Endothelial cell of umbilical vein (primary cell): ENCODE results near the gene ZNF423. TPM values are rescaled to one million over a fixed set of nuclear protein-coding genes. Genes with fewer than 3 reads are reported as not detected.

ENCODE experiments used
- BruUV-seq: library from RNA; stranded (reverse); fragments of 400-500 nt; replicated peaks from 2 replicates; lab custom pipeline; 2021; lab: Mats Ljungman, UMichigan
- CTCF ChIA-PET: fragments of 300-600, 350-600 bp; sonication (Branson Sonifier 250); formaldehyde crosslinking; loops from one replicate; lab custom pipeline; 2021; ENCODE audit warnings: antibody characterized with exemption, inconsistent platforms; lab: Charles Lee
- POLR2A ChIA-PET: fragments of 300-600, 350-600 bp; sonication (Branson Sonifier 250); formaldehyde crosslinking; loops from one replicate; lab custom pipeline; 2021; ENCODE audit warnings: antibody characterized with exemption, inconsistent platforms; lab: Charles Lee
- DNase-seq: peaks from one replicate; pipeline ENCODE4 v3.0.0-alpha.2; 2011; ENCODE audit warnings: low read depth, low spot score
- FAIRE-seq: peaks from 2 replicates; lab custom pipeline; 2011; peaks lifted over from hg19 to GRCh38; lab: Jason Lieb, UNC
- H2AFZ ChIP-seq: 2 replicates; pipeline ENCODE4 v1.6.0; 2012; ENCODE audit warnings: low read depth, low read length, control low read depth, inconsistent platforms
- H3K27ac ChIP-seq: 2 replicates; pipeline ENCODE4 v1.5.1; 2011; ENCODE audit warnings: low read depth, mild to moderate bottlenecking, control low read depth, low read length, moderate library complexity; ENCODE audit not compliant: insufficient read depth
- H3K27me3 ChIP-seq, 2 experiments: 2 replicates each; pipeline versions ENCODE4 v1.6.0 to v1.6.1; 2011; ENCODE audit warnings: low read length in 2 of 2, mixed read lengths in 1 of 2; ENCODE audit not compliant: control insufficient read depth in 2 of 2, insufficient read depth in 2 of 2
- H3K36me3 ChIP-seq, 2 experiments: 2 replicates in 1 of 2; 3 replicates in 1 of 2; pipeline ENCODE4 v1.5.1; 2011; ENCODE audit warnings: low read length in 2 of 2, mild to moderate bottlenecking in 1 of 2, moderate library complexity in 1 of 2; ENCODE audit not compliant: control insufficient read depth in 2 of 2, insufficient read depth in 2 of 2; ENCODE audit errors: extremely low read depth in 1 of 2
- H3K4me1 ChIP-seq: 3 replicates; pipeline ENCODE4 v1.5.1; 2011; ENCODE audit warnings: mild to moderate bottlenecking, low read length; ENCODE audit not compliant: control insufficient read depth, insufficient read depth; ENCODE audit errors: extremely low read depth
- H3K4me2 ChIP-seq: 2 replicates; pipeline ENCODE4 v1.6.1; 2011; ENCODE audit warnings: low read length, control low read depth, mixed read lengths; ENCODE audit not compliant: insufficient read depth
- H3K4me3 ChIP-seq, 3 experiments: fragments of 200-600 bp in 1 of 3; sonication (generic), shearing (Covaris generic) in 1 of 3; replicated peaks in 1 of 3; 2 replicates each; pipeline ENCODE4 v1.5.1; 2011 to 2016; ENCODE audit warnings: control low read depth in 3 of 3, low read length in 3 of 3, mild to moderate bottlenecking in 2 of 3, inconsistent platforms in 1 of 3, low read depth in 1 of 3, moderate library complexity in 1 of 3; ENCODE audit not compliant: insufficient read depth in 1 of 3
- H3K79me2 ChIP-seq: 2 replicates; pipeline ENCODE4 v1.6.0; 2012; ENCODE audit warnings: low read length, inconsistent platforms; ENCODE audit not compliant: control insufficient read depth, insufficient read depth
- H3K9ac ChIP-seq: replicated peaks from 2 replicates; pipeline ENCODE3; 2011; ENCODE audit warnings: low read length, control low read depth; ENCODE audit not compliant: insufficient read depth; ENCODE audit errors: extremely low read depth
- H3K9me1 ChIP-seq: replicated peaks from 3 replicates; pipeline ENCODE4 v1.6.0; 2011; ENCODE audit warnings: mild to moderate bottlenecking, low read length; ENCODE audit not compliant: control insufficient read depth, insufficient read depth; ENCODE audit errors: extremely low read depth
- H3K9me3 ChIP-seq: replicated peaks from 2 replicates; pipeline ENCODE4 v1.5.1; 2012; ENCODE audit warnings: low read length, inconsistent platforms; ENCODE audit not compliant: control insufficient read depth, insufficient read depth
- H4K20me1 ChIP-seq: replicated peaks from 2 replicates; pipeline ENCODE3; 2011; ENCODE audit warnings: mild to moderate bottlenecking, low read length; ENCODE audit not compliant: control insufficient read depth, insufficient read depth; ENCODE audit errors: extremely low read depth
- CTCF ChIP-seq, 2 donors: IDR thresholded peaks; 1 replicate in 1 of 2; 2 replicates in 1 of 2; pipeline ENCODE4 v1.5.1; 2011; ENCODE audit warnings: low read length in 2 of 2, mild to moderate bottlenecking in 2 of 2, moderate library complexity in 2 of 2, control low read depth in 1 of 2, inconsistent platforms in 1 of 2, low read depth in 1 of 2; ENCODE audit not compliant: insufficient read depth in 1 of 2; ENCODE audit errors: extremely low read depth in 1 of 2
- EZH2 ChIP-seq: IDR thresholded peaks from 2 replicates; pipeline ENCODE4 v1.6.1; 2012; ENCODE audit warnings: borderline replicate concordance, low read depth, mild to moderate bottlenecking, moderate library complexity, low read length, inconsistent platforms; ENCODE audit not compliant: severe bottlenecking
- FOS ChIP-seq: IDR thresholded peaks from 2 replicates; pipeline ENCODE4 v1.6.1; 2011; ENCODE audit warnings: mild to moderate bottlenecking, low read length, moderate library complexity, borderline replicate concordance; ENCODE audit not compliant: insufficient read depth
- GATA2 ChIP-seq: IDR thresholded peaks from 2 replicates; pipeline ENCODE4 v1.7.0; 2011; ENCODE audit warnings: low read depth, mild to moderate bottlenecking, moderate library complexity, mixed read lengths, low read length; ENCODE audit not compliant: insufficient read length, insufficient read depth
- JUN ChIP-seq: IDR thresholded peaks from 2 replicates; pipeline ENCODE4 v1.6.1; 2011; ENCODE audit warnings: borderline replicate concordance, low read depth; ENCODE audit not compliant: insufficient read length, insufficient read depth
- MYC ChIP-seq: IDR thresholded peaks from one replicate; pipeline ENCODE4 v1.6.1; 2011; ENCODE audit warnings: mild to moderate bottlenecking, low read depth, low read length
- POLR2A ChIP-seq: IDR thresholded peaks from 2 replicates; pipeline ENCODE4 v1.6.1; 2012; ENCODE audit warnings: low read depth, mild to moderate bottlenecking, control low read depth, low read length
- POLR2AphosphoS5 ChIP-seq: IDR thresholded peaks from 2 replicates; pipeline ENCODE4 v1.6.1; 2012; ENCODE audit warnings: low read depth, mild to moderate bottlenecking, control low read depth, low read length, moderate library complexity; ENCODE audit not compliant: insufficient read depth
- dilution Hi-C: fragments of 300-500 bp; cut with MboI; formaldehyde crosslinking; loops from one replicate; pipeline ENCODE4 v1.15.0; 2019; ENCODE audit warnings: low sequenced_read_pairs; ENCODE audit not compliant: extremely low pct_ligation_motif_present
- intact Hi-C: fragments of 100-400 bp; cut with micrococcal nuclease; formaldehyde crosslinking; loops from one replicate; pipeline ENCODE4 v1.10.0; 2022
- polyA plus RNA-seq, 4 experiments: library from polyadenylated mRNA; depleted of rRNA in 3 of 4; stranded (reverse) in 3 of 4; unstranded in 1 of 4; fragments of >200 nt; gene quantifications; 2 replicates each; pipeline versions ENCODE4 v1.2.1 to v1.2.3, GENCODE V29; 2011 to 2012; ENCODE audit warnings: missing spikeins in 1 of 4
- total RNA-seq: library from RNA; stranded (reverse); gene quantifications from 2 replicates; pipeline ENCODE4 v1.2.3, GENCODE V29; 2021
- TF ChIP-seq, protein P1 (sequence below): IDR thresholded peaks from 2 replicates; pipeline ENCODE4 v1.6.1; 2011; ENCODE audit not compliant: insufficient read depth, insufficient read length

ZNF423 gene
- total and polyA plus RNA-seq, 2 donors (not counting 3 experiments of a cell fraction or from before 2014, with no cell fraction given): 2.2 to 8.1 TPM

GRCh38 chr16:49746545-49746944 lies 109.4 kb downstream of the ZNF423 start:
- H3K9me1 ChIP-seq: no peaks in the 10 kb centered on the region
- FAIRE-seq: no peak
- H2AFZ ChIP-seq: no peak overlapping the region
- no peaks in the 10 kb centered on the region for H3K36me3 ChIP-seq
- H3K27me3 ChIP-seq: peaks cover 0 to 2% of the 10 kb centered on the region in 2 experiments
- no peak overlapping the region for H3K4me3 ChIP-seq
- TF ChIP-seq FOS (no peak), MYC (no peak), GATA2 (no peak), EZH2 (no peak), POLR2A (no peak), CTCF (IDR thresholded peaks at IDR 0.05; ENCODE audit: extremely low read depth in 1 of 2, insufficient read depth in 1 of 2, low read depth in 1 of 2, low read length in 2 of 2) (no peak), POLR2AphosphoS5 (no peak), JUN (no peak)
- TF ChIP-seq, protein P1, sequence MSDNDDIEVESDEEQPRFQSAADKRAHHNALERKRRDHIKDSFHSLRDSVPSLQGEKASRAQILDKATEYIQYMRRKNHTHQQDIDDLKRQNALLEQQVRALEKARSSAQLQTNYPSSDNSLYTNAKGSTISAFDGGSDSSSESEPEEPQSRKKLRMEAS: no peak
- POLR2A ChIA-PET: no interaction called here
- H4K20me1 ChIP-seq: no peaks in the 10 kb centered on the region
- no peak overlapping the region for H3K4me2 ChIP-seq
- H3K27ac ChIP-seq: no peak overlapping the region
- no TSS peak for BruUV-seq
- no peak overlapping the region for H3K9ac ChIP-seq
- H3K4me1 ChIP-seq: no peaks in the 10 kb centered on the region
- no peaks in the 10 kb centered on the region for H3K9me3 ChIP-seq
- DNase-seq: no peak
- no peaks in the 10 kb centered on the region for H3K79me2 ChIP-seq
- CTCF ChIA-PET: no interaction called here
- dilution Hi-C loops (no loop called here), intact Hi-C loops (no loop called here)
